ENCODE data around the gene ZFYVE28.

ZFYVE28 gene

GRCh38 chr4:2428496-2429213 lies 10.2 kb upstream of the ZFYVE28 start:
- no peak for DNase-seq (ENCODE audit: low spot score)

GRCh38 chr4:2427383-2428334 lies 9.2 kb upstream of the ZFYVE28 start:
- DNase-seq (ENCODE audit: low spot score): no peak

GRCh38 chr4:2426711-2427275 lies 8.3 kb upstream of the ZFYVE28 start:
- DNase-seq (ENCODE audit: low spot score): no peak

- no peak for DNase-seq (ENCODE audit: low spot score)
These were observed 7.6 kb upstream of the ZFYVE28 start for GRCh38 chr4:2426069-2426397.

- no peak for DNase-seq (ENCODE audit: low spot score)
These were observed 7.1 kb upstream of the ZFYVE28 start for GRCh38 chr4:2425386-2426068.

- DNase-seq (ENCODE audit: low spot score): no peak
These were observed 6.1 kb upstream of the ZFYVE28 start for GRCh38 chr4:2424581-2424980.

- no peak for DNase-seq (ENCODE audit: low spot score)
These were observed 5.2 kb upstream of the ZFYVE28 start for GRCh38 chr4:2423695-2424094.

GRCh38 chr4:2423066-2423465 lies 4.6 kb upstream of the ZFYVE28 start:
- no peak for DNase-seq (ENCODE audit: low spot score)

GRCh38 chr4:2421928-2422327 lies 3.5 kb upstream of the ZFYVE28 start:
- no peak for DNase-seq (ENCODE audit: low spot score)

- no peak for DNase-seq (ENCODE audit: low spot score)
These were observed 1.4 kb upstream of the ZFYVE28 start for GRCh38 chr4:2419814-2420213.

GRCh38 chr4:2418650-2419571 lies 466 bp upstream of the ZFYVE28 start, which contains the start of gene CFAP99:
Gene CFAP99 (plus strand): TSS chr4:2418955.
- peak; percentile 96 for DNase-seq (ENCODE audit: low spot score)

- DNase-seq (ENCODE audit: low spot score): no peak
These were observed 1.1 kb downstream of the ZFYVE28 start for GRCh38 chr4:2417226-2417764.

GRCh38 chr4:2416564-2417225 lies 1.8 kb downstream of the ZFYVE28 start:
- no peak for DNase-seq (ENCODE audit: low spot score)

- DNase-seq (ENCODE audit: low spot score): no peak
These were observed 2.4 kb downstream of the ZFYVE28 start for GRCh38 chr4:2415881-2416563.

- DNase-seq (ENCODE audit: low spot score): no peak
These were observed 3.2 kb downstream of the ZFYVE28 start for GRCh38 chr4:2415213-2415612.

- peak; percentile 29 for DNase-seq (ENCODE audit: low spot score)
These were observed 4.4 kb downstream of the ZFYVE28 start for GRCh38 chr4:2413821-2414610.

GRCh38 chr4:2412885-2413716 lies 5.3 kb downstream of the ZFYVE28 start:
- DNase-seq (ENCODE audit: low spot score): peak; percentile 97

- DNase-seq (ENCODE audit: low spot score): no peak
These were observed 5.9 kb downstream of the ZFYVE28 start for GRCh38 chr4:2412534-2412884.

All from kidney tubule cell (primary cell).